GM23338 (cell line): ENCODE results near the gene FRMD4A. TPM values are rescaled to one million over a fixed set of nuclear protein-coding genes. Genes with fewer than 3 reads are reported as not detected.

ENCODE experiments used
- ATAC-seq: fragments of 200-7000 bp; cut with Tn5 transposase; 3 replicates; pipeline ENCODE4 v1.9.1; 2020
- DNase-seq: peaks from one replicate; pipeline ENCODE4 v3.0.0-alpha.2; 2015; ENCODE audit warnings: low spot score
- H2AFZ ChIP-seq: fragments of 200-600 bp; sonication (generic); 2 replicates; pipeline ENCODE4 v1.8.0; 2016; ENCODE audit warnings: antibody characterized with exemption, mild to moderate bottlenecking, moderate library complexity
- H3F3A ChIP-seq: fragments of 200-600 bp; sonication (generic); replicated peaks from 2 replicates; pipeline ENCODE4 v1.8.0; 2017; ENCODE audit warnings: antibody characterized with exemption, mixed run types, low read depth
- H3K27ac ChIP-seq: fragments of 200-600 bp; sonication (generic); 2 replicates; pipeline ENCODE4 v1.6.1; 2016; ENCODE audit warnings: low read depth
- H3K27me3 ChIP-seq: fragments of 200-600 bp; sonication (generic); 2 replicates; pipeline ENCODE4 v1.8.0; 2016; ENCODE audit warnings: mild to moderate bottlenecking, mixed run types, moderate library complexity; ENCODE audit not compliant: insufficient read depth
- H3K36me3 ChIP-seq: fragments of 200-600 bp; sonication (generic); 2 replicates; pipeline ENCODE4 v1.8.0; 2016; ENCODE audit warnings: mild to moderate bottlenecking; ENCODE audit not compliant: insufficient read depth
- H3K4me1 ChIP-seq: fragments of 200-600 bp; sonication (generic); 2 replicates; pipeline ENCODE4 v1.8.0; 2016; ENCODE audit warnings: mild to moderate bottlenecking, moderate library complexity; ENCODE audit not compliant: insufficient read depth
- H3K4me2 ChIP-seq: fragments of 200-600 bp; sonication (generic); 2 replicates; pipeline ENCODE4 v1.7.1; 2017; ENCODE audit warnings: mixed run types
- H3K4me3 ChIP-seq: fragments of 200-600 bp; sonication (generic); 2 replicates; pipeline ENCODE4 v1.6.1; 2016; ENCODE audit warnings: mixed run types
- H3K79me2 ChIP-seq: fragments of 200-600 bp; sonication (generic); replicated peaks from 2 replicates; pipeline ENCODE4 v1.8.0; 2017; ENCODE audit warnings: mild to moderate bottlenecking; ENCODE audit not compliant: insufficient read depth
- H3K9me2 ChIP-seq: fragments of 200-600 bp; sonication (generic); 2 replicates; pipeline ENCODE4 v1.8.0; 2017; ENCODE audit not compliant: insufficient read depth
- H4K20me1 ChIP-seq: fragments of 200-600 bp; sonication (generic); replicated peaks from 2 replicates; pipeline ENCODE4 v1.8.0; 2017; ENCODE audit warnings: mild to moderate bottlenecking; ENCODE audit not compliant: insufficient read depth
- H3K27ac Mint-ChIP-seq: 2 replicates; pipeline ENCODE4 v1.8.0; 2020; ENCODE audit warnings: inconsistent platforms, mild to moderate bottlenecking, moderate library complexity, mixed read lengths
- H3K27me3 Mint-ChIP-seq: 3 replicates; pipeline ENCODE4 v1.8.0; 2022; ENCODE audit warnings: low read depth, mild to moderate bottlenecking, moderate library complexity, mixed read lengths, inconsistent platforms; ENCODE audit not compliant: insufficient read depth, poor library complexity
- H3K36me3 Mint-ChIP-seq: 3 replicates; pipeline ENCODE4 v1.8.0; 2021; ENCODE audit warnings: low read depth, mild to moderate bottlenecking, inconsistent platforms, moderate library complexity, mixed read lengths
- H3K4me1 Mint-ChIP-seq: 3 replicates; pipeline ENCODE4 v1.8.0; 2020; ENCODE audit warnings: mild to moderate bottlenecking, inconsistent platforms, mixed read lengths
- H3K4me3 Mint-ChIP-seq: 3 replicates; pipeline ENCODE4 v1.8.0; 2021; ENCODE audit warnings: moderate library complexity, mild to moderate bottlenecking, inconsistent platforms, mixed read lengths
- H3K9me3 Mint-ChIP-seq: 3 replicates; pipeline ENCODE4 v1.8.0; 2020; ENCODE audit warnings: moderate library complexity, mild to moderate bottlenecking, inconsistent platforms, mixed read lengths
- CREB1 ChIP-seq: fragments of 250-450 bp; sonication (Bioruptor Pico); IDR thresholded peaks from 2 replicates; pipeline ENCODE4 v1.5.0; 2020; ENCODE audit warnings: low read depth, mild to moderate bottlenecking, moderate library complexity
- ZNF114 ChIP-seq: fragments of 250-450 bp; sonication (Bioruptor Pico); IDR thresholded peaks from 2 replicates; pipeline ENCODE4 v1.5.0; 2020; ENCODE audit warnings: mild to moderate bottlenecking, moderate library complexity
- ZNF331 ChIP-seq: fragments of 250-450 bp; sonication (Bioruptor Pico); IDR thresholded peaks from 2 replicates; pipeline ENCODE4 v1.5.0; 2020; ENCODE audit warnings: low read depth, mild to moderate bottlenecking, moderate library complexity
- polyA plus RNA-seq: library from polyadenylated mRNA; unstranded; fragments of >200 nt; fragmentation: Nextera tagmentation; extraction: Ambion mirVana; gene quantifications from 2 replicates; pipeline ENCODE4 v1.2.1, GENCODE V29; 2016
- total RNA-seq: library from RNA; depleted of rRNA; stranded (reverse); fragments of >200 nt; shearing (Covaris generic); gene quantifications from 2 replicates; pipeline ENCODE4 v1.2.3, GENCODE V29; 2014
- TF ChIP-seq, protein P1 (sequence below): fragments of 250-450 bp; sonication (Bioruptor Pico); IDR thresholded peaks from 2 replicates; pipeline ENCODE4 v1.5.0; 2020; ENCODE audit warnings: mild to moderate bottlenecking, moderate library complexity
- TF ChIP-seq, protein P2 (sequence below), 2 experiments: fragments of 200-600 bp in 1 of 2; sonication (generic) in 1 of 2; conservative IDR thresholded peaks; 2 replicates each; pipeline versions ENCODE4 v1.5.1 to v1.6.1; 2016 to 2017; ENCODE audit warnings: antibody characterized with exemption in 2 of 2, low read depth in 2 of 2, mild to moderate bottlenecking in 2 of 2, moderate library complexity in 1 of 2

FRMD4A gene
- total and polyA plus RNA-seq, 2 experiments from 2014 or later: 14.0 to 20.1 TPM

DNA sequence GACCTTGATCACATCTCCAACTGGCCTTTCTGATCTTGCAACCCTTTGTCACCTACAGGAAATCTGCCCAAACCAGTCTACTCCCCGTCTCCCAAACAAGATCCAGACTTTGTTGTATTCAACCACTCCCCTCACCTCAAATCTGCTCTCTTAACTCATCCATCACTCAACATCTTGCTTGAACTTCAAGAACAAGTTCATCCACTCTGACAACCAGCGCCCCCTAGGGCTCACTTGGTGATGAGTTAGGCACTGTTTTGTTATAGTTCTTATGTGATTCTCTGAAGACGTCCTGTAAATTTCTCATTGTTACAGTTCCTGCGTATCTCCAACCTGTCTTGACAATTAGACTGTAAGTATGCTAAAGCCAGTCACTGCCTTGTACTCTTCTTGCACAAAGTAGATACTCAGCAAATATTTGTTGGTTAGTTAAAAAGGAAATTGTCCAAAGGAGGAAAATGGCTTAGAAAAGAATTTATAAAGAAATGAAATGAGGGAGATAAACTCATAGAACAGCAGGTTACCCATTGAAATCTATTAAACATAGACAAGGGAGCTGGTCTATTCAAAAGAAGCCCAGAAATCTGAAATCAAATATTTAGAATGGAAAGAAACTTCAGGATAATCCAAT lies 5.3 kb downstream of the FRMD4A start:
- Histone ChIP-seq H3K4me1 (peaks cover 21% of the 10 kb centered on the region), H3K4me2 (no peak overlapping the region), H3K36me3 (no peaks in the 10 kb centered on the region), H3K9me2 (peaks cover 7% of the 10 kb centered on the region; the same call in 1 of the 2 replicates), H3F3A (0 out of 2 replicates have a peak, but pooled peaks cover 3% of the 10 kb centered on the region), H2AFZ (no peak overlapping the region), H3K79me2 (no peaks in the 10 kb centered on the region), H3K27ac (no peak overlapping the region), H3K27me3 (no peaks in the 10 kb centered on the region), H4K20me1 (no peaks in the 10 kb centered on the region), H3K4me3 (no peak overlapping the region)
- TF ChIP-seq, protein P1, sequence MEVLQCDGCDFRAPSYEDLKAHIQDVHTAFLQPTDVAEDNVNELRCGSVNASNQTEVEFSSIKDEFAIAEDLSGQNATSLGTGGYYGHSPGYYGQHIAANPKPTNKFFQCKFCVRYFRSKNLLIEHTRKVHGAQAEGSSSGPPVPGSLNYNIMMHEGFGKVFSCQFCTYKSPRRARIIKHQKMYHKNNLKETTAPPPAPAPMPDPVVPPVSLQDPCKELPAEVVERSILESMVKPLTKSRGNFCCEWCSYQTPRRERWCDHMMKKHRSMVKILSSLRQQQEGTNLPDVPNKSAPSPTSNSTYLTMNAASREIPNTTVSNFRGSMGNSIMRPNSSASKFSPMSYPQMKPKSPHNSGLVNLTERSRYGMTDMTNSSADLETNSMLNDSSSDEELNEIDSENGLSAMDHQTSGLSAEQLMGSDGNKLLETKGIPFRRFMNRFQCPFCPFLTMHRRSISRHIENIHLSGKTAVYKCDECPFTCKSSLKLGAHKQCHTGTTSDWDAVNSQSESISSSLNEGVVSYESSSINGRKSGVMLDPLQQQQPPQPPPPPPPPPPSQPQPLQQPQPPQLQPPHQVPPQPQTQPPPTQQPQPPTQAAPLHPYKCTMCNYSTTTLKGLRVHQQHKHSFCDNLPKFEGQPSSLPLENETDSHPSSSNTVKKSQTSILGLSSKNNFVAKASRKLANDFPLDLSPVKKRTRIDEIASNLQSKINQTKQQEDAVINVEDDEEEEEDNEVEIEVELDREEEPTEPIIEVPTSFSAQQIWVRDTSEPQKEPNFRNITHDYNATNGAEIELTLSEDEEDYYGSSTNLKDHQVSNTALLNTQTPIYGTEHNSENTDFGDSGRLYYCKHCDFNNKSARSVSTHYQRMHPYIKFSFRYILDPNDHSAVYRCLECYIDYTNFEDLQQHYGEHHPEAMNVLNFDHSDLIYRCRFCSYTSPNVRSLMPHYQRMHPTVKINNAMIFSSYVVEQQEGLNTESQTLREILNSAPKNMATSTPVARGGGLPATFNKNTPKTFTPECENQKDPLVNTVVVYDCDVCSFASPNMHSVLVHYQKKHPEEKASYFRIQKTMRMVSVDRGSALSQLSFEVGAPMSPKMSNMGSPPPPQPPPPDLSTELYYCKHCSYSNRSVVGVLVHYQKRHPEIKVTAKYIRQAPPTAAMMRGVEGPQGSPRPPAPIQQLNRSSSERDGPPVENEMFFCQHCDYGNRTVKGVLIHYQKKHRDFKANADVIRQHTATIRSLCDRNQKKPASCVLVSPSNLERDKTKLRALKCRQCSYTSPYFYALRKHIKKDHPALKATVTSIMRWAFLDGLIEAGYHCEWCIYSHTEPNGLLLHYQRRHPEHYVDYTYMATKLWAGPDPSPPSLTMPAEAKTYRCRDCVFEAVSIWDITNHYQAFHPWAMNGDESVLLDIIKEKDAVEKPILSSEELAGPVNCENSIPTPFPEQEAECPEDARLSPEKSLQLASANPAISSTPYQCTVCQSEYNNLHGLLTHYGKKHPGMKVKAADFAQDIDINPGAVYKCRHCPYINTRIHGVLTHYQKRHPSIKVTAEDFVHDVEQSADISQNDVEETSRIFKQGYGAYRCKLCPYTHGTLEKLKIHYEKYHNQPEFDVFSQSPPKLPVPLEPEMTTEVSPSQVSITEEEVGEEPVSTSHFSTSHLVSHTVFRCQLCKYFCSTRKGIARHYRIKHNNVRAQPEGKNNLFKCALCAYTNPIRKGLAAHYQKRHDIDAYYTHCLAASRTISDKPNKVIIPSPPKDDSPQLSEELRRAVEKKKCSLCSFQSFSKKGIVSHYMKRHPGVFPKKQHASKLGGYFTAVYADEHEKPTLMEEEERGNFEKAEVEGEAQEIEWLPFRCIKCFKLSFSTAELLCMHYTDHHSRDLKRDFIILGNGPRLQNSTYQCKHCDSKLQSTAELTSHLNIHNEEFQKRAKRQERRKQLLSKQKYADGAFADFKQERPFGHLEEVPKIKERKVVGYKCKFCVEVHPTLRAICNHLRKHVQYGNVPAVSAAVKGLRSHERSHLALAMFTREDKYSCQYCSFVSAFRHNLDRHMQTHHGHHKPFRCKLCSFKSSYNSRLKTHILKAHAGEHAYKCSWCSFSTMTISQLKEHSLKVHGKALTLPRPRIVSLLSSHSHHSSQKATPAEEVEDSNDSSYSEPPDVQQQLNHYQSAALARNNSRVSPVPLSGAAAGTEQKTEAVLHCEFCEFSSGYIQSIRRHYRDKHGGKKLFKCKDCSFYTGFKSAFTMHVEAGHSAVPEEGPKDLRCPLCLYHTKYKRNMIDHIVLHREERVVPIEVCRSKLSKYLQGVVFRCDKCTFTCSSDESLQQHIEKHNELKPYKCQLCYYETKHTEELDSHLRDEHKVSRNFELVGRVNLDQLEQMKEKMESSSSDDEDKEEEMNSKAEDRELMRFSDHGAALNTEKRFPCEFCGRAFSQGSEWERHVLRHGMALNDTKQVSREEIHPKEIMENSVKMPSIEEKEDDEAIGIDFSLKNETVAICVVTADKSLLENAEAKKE (CRISPR knock-in tag): no peak
- no peak for TF ChIP-seq ZNF331 (CRISPR knock-in tag)
- TF ChIP-seq, protein P2, sequence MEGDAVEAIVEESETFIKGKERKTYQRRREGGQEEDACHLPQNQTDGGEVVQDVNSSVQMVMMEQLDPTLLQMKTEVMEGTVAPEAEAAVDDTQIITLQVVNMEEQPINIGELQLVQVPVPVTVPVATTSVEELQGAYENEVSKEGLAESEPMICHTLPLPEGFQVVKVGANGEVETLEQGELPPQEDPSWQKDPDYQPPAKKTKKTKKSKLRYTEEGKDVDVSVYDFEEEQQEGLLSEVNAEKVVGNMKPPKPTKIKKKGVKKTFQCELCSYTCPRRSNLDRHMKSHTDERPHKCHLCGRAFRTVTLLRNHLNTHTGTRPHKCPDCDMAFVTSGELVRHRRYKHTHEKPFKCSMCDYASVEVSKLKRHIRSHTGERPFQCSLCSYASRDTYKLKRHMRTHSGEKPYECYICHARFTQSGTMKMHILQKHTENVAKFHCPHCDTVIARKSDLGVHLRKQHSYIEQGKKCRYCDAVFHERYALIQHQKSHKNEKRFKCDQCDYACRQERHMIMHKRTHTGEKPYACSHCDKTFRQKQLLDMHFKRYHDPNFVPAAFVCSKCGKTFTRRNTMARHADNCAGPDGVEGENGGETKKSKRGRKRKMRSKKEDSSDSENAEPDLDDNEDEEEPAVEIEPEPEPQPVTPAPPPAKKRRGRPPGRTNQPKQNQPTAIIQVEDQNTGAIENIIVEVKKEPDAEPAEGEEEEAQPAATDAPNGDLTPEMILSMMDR (conservative IDR thresholded peaks at IDR 0.05; ENCODE audit: low read depth in 2 of 2): peak; percentile 89 to 96
- TF ChIP-seq ZNF114: no peak
- no peak for TF ChIP-seq CREB1 (CRISPR knock-in tag)
- no peak overlapping the region for H3K27ac Mint-ChIP-seq
- H3K4me1 Mint-ChIP-seq: peaks cover 28% of the 10 kb centered on the region
- no peaks in the 10 kb centered on the region for H3K36me3 Mint-ChIP-seq
- H3K27me3 Mint-ChIP-seq: peaks cover 2% of the 10 kb centered on the region
- peak; percentile 42 for ATAC-seq
- H3K9me3 Mint-ChIP-seq: no peaks in the 10 kb centered on the region
- DNase-seq: peak; percentile 90
- no peak overlapping the region for H3K4me3 Mint-ChIP-seq
